HUDEP-2 (cell line): ENCODE data around the gene DUSP22.

Source experiments
- DNase-seq, 76 experiments: peaks; one replicate each; lab custom pipeline; 2025; ENCODE audit not compliant: unreplicated experiment in 76 of 76; lab: John Stamatoyannopoulos, UW

The DUSP22 gene

DNA sequence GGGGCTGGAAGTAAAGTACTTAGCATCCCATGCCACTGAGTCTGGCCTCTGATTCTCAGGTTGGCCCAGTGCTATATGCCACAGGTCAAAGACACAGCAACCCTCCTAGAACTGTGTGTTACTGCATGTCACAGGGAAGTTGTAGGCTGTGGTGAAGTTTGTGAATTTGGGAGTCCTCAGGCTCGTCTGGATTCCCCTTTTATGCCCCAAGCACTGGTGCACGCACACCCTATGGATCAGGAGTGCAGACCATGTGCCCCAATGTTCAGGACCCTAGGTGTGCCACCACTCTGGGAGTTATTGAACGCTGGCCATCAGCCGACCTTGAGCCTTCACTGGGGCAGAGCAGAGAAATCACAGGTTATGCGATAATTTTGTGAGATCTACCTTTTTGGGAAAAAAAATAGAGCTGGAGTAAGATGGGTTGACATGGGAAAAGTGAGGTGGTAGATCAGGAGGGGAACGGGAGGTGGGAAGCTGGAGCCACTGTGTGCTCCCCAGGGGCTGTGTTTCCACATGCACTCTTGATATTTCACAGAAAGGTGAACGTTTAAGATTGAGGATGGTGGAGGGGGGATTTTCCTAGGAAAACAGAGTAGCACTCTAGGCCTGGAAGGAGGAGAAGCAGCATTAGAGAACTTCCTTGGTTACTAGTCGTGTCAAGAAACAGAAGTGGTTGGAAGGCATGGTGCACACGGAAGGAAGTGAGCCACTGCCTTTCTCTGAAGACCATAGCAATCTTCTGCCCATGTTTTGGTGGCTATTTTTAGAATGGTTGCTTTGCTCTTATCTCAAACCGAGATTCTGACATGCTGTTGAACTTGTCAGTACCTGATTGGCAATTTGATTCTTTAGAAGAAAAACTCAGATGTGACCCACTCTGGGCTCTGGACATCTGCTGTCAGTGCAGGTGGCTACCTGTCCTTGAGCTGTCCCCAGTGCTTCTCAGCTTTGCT lies 44.1 kb downstream of the DUSP22 start:
- no peak for DNase-seq

DNA sequence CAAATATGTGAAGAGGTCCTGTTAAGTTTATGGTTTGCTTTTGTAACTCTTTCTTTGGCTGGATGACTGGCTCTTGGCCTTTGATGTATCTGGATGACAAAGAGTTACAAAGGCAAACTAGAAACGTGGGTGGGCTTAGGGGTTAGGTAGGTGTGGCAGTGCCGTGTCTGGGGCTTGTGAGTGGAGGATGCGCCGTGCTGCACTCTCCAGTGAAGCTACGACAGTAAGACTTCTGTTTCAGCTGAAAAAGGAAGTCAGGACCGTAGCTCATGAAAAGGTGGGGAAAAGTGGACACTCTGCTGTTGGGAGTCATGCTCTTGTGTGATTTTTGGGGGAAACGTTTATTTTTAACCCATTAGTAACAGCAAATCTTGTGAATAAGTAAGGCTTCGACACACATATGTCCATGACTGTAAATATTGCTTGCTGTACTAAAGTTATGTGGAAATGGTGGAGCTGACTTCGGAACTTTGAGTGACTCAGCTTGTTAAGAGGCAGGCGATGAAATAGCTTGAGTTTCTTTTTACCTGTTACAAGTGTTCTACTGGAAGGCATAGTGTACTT lies 45.6 kb downstream of the DUSP22 start:
- DNase-seq = no peak

DNA sequence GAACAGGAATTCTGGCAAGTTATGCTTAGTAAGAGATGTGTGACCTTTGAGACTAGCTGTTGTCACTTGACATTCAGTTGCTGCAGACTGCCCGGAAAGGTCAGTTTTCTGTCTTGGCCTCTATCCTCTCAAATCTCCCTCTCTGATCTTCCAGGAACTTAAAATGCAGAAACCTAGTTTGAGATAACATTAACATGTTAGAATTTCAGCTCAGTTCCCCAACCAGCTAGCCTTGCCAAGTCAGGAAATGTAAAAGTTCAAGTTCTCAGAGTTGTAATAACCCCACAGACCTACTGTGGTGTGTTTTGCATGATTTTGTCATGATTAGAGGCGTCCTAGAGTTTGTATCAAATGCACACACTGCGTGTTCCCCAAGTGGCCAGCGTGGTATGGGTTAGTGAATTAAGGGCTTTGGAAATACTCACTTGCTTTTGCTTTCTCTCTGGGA lies 46.6 kb downstream of the DUSP22 start:
- no peak for DNase-seq

GRCh38 chr6:339480-339879 lies 47.2 kb downstream of the DUSP22 start:
- no peak for DNase-seq

DNA sequence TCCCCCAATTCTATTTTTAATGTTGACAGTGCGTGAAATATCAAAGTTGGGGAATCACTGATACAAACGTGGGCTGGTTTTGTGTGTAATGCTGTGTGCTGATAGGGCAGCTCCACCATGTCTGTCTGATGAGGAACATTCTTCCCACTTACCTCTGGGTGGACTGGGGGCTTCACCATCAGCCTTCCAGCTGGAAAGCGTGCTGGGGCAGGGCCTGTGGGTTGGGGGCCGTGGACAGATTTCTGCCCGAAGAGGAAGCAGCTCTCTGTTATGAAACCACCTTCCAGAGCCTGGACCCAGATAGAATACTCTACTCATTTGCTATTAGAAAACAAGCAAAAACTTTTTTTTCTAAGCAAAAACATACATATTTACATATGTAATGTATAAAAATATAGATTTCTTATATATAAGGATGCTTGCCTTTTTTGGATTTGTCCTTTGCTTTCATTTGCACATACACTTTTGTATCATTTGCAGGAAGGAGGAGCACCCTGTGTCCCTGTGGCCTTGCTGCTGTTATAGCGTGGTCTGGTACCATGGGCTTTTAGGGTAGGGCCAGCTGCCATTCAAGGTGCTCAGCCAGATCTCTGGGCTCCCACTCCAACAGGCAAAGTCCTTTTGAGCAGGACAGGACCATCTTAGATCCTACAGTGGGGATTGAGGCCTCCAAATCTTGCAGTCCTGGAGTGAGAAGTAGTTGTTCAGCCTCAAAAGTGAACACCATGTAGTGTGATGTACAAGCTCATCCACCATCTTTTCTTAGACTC lies 48.1 kb downstream of the DUSP22 start:
- DNase-seq = no peak

- DNase-seq = no peak
Observed at GRCh38 chr6:340991-341827, 48.9 kb downstream of the DUSP22 start.

- no peak for DNase-seq
Observed at GRCh38 chr6:341914-342831, 49.9 kb downstream of the DUSP22 start.

- no peak for DNase-seq
Observed at GRCh38 chr6:342832-343179, 50.5 kb downstream of the DUSP22 start.

GRCh38 chr6:343226-343935 lies 51.1 kb downstream of the DUSP22 start:
- no peak for DNase-seq

DNA sequence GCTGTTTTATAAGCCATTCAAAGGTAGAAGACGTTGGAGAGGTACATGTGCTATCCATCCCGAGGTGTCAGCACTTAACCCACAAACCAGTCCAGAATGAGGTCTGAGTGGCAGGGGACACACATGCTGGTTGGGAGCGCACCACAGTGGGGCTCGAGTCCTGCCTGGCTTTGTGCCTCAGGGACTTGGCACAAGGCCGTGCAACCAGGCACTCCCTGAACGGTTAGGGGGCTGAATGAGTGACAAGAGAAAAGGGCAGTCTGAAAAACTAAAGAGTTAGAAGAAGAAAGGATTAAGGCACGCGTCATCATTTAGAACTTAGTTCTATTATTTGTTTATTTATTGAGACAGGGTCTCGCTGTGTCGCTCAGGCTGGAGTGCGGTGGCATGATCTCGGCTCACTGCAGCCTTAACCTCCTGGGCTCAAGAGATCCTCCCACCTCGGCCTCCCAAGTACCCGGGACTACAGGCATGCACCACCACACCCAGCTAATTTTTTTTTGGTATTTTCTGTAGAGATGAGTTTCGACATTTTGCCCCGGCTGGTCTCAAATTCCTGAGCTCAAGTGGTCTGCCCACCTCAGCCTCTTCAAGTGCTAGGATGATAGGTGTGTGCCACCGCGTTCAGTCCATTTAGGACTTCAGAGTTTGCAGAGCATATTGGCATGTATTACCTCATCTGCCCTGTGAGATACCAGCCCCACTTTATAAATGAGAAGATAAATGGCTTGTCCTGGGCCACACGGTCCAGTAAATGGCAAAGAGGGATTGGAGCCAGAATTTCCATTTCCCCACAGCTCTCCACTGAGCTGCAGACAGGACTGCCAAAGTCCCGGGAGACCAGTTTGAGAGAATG lies 51.9 kb downstream of the DUSP22 start:
- DNase-seq = no peak

DNA sequence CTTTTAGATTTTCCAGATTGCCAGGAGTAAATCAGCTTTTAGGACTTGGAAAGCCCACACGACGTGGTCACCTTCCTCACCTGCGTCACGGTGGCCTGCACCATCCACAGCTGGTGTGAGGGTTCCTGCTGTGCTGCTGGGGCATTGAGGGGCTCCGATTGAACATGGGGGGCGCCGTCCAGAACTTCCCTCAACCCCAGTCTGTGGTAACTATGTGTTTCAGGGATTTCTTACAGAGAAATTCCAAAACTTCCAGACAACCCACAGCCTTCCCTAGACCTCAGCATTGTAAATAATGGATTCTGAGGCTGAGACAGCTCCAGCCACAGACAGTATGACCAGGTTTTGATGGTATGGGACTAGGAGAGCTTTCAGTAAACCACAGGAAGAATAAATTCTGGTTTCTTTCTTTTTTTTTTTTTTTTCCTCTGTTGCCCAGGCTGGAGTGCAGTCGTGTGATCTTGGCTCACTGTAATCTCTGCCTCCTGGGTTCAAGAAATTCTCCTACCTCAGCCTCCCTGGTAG lies 52.6 kb downstream of the DUSP22 start:
- DNase-seq = no peak

DNA sequence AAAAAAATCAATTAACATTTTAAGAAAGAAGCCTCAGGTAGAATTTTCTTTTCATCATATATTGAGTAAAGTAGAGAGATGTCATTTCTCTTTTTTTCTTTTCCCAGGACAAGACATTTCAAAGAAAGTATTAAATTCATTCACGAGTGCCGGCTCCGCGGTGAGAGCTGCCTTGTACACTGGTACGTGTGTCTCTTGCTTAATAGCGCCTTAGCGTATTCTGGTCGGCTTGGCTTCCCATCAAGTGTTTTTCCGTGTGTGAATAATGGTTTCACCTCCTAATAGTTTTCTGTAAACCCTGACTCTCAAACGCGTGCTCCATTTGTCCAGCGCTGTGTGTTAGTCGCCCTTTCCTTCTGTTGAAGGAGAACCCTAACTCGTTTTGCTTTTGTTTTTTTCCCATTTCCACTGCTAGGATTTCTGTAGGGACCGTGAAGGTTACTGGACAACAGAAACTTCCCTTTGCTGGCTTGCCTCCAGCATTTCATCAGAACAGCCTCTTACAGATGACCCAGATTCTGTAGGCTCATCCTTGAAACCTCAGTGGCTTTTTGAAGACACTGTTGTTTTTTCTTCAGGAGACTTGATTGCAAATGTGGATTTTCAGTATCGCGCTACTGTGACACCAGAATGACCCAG lies 53.6 kb downstream of the DUSP22 start:
- DNase-seq = no peak

DNA sequence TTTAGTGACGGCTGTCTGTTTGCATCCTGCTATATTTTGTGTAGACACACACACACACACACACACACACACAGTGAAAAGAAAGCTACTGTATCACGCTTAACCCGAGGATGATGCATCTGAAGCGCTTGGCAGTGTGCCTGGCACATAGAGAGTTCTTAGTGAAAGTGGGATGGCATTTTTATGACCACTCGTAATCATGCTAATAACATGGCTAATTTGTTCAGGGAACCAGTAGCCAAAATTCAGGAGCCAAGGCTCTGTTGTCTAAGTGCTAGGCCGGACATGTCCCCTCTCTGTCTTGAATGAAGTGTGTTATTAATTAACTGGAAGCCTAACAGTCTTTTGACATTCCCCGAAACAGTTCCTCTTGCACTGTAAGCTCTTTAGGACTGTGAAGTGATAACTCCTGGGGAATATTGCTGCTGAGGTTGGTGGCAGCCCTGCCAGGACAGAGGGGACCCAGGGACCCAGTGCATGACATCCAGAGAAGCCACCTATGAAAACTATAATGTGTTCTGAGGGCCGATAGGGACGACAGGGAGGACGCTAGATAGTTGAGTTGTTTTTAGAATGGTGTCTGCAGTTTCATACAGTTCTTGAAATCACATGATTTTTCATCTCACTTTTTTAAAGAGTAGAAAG lies 54.2 kb downstream of the DUSP22 start:
- no peak for DNase-seq

DNA sequence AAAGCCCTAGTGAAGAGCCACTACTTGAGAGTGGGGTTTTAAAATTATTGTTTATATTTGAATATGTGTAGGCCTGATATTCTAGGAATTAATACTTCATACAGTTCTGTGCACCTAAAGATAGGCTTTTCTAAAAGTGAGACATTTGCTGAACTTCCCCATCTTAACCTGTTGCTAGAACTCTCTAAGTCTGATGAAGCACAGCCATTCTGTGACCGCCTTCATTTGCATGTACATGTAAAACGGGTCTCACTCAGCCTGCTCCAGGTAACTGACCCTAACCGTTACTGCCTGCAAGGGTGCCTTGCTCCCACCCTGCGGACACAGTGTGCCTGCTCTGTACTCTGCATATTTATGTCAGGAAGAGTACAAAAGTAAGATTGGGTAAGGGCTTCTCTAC lies 54.9 kb downstream of the DUSP22 start:
- DNase-seq = no peak

- no peak for DNase-seq
Observed at GRCh38 chr6:347951-348859, 55.9 kb downstream of the DUSP22 start.

- no peak for DNase-seq
Observed at GRCh38 chr6:348860-349396, 56.6 kb downstream of the DUSP22 start.
